Activated naive CD4-positive, alpha-beta T cell treated with anti-CD3 and anti-CD28 coated beads, Interleukin-2, amount 50 U/mL, for 24 hours (primary cell): ENCODE data around the gene EXOSC5.
"Not testable (repeated sequence)": the region's sequence is repeated elsewhere in the genome, so short reads cannot be mapped to it uniquely, and the experiment has no call there.

Experiments
- H3K27ac Mint-ChIP-seq: one replicate; pipeline ENCODE4 v1.8.0; 2021; ENCODE audit warnings: mild to moderate bottlenecking, mixed read lengths
- H3K27me3 Mint-ChIP-seq: one replicate; pipeline ENCODE4 v1.8.0; 2021; ENCODE audit warnings: mixed read lengths
- H3K36me3 Mint-ChIP-seq: one replicate; pipeline ENCODE4 v1.8.0; 2021; ENCODE audit warnings: mixed read lengths
- H3K4me1 Mint-ChIP-seq: one replicate; pipeline ENCODE4 v1.8.0; 2021; ENCODE audit warnings: mixed read lengths
- H3K4me3 Mint-ChIP-seq: one replicate; pipeline ENCODE4 v1.8.0; 2021; ENCODE audit warnings: mild to moderate bottlenecking, mixed read lengths
- H3K9me3 Mint-ChIP-seq: one replicate; pipeline ENCODE4 v1.8.0; 2021; ENCODE audit warnings: mixed read lengths

The EXOSC5 gene

DNA sequence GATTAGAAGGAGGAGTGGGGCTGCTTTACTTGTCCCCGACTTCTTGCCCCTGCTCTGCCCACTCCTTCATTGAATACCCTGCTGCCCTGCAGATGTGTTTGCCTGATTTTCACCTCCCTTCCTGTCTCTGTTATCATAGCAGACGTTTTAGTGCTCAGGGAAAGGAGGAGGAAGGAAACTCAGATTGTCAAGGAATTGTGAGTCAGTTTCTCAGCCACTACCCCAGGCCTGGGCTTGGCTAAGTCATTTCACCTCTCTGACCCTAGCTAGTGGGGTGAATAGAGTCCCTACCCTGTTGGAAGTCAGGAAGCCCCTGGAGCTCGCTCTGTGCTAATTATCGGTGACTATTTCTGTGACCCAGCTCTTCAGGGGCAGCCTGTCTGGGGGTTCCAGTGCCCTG lies 4.3 kb upstream of the EXOSC5 start:
- H3K4me1 Mint-ChIP-seq = peaks cover 37% of the 10 kb centered on the region
- H3K9me3 Mint-ChIP-seq = no peaks in the 10 kb centered on the region
- no peak overlapping the region for H3K4me3 Mint-ChIP-seq
- no peaks in the 10 kb centered on the region for H3K27me3 Mint-ChIP-seq
- H3K36me3 Mint-ChIP-seq = peaks cover 1% of the 10 kb centered on the region
- H3K27ac Mint-ChIP-seq = no peak overlapping the region

DNA sequence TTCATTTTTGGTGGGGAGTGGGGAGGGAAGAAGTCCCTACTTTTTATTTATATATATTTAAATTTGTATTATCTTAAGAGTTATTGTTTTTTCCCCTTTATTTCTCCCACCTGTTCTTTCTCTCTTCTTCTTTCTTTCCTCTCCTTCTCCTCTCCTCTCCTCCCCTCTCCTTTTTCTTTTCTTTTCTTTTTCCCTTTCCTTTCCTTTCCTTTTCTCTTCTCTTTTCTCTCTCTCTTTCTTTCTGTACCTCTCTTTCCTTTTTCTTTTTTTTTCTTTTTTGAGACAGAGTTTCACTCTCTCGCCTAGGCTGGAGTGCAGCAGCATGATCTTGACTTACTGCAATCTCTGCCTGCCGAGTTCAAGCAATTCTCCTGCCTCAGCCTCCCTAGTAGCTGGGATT lies 2.4 kb upstream of the EXOSC5 start:
- Mint-ChIP-seq H3K4me1 (peaks cover 51% of the 10 kb centered on the region), H3K27ac (no peak overlapping the region), H3K4me3 (peak overlapping the region; percentile 69), H3K9me3 (no peaks in the 10 kb centered on the region), H3K36me3 (peaks cover 4% of the 10 kb centered on the region), H3K27me3 (no peaks in the 10 kb centered on the region)

DNA sequence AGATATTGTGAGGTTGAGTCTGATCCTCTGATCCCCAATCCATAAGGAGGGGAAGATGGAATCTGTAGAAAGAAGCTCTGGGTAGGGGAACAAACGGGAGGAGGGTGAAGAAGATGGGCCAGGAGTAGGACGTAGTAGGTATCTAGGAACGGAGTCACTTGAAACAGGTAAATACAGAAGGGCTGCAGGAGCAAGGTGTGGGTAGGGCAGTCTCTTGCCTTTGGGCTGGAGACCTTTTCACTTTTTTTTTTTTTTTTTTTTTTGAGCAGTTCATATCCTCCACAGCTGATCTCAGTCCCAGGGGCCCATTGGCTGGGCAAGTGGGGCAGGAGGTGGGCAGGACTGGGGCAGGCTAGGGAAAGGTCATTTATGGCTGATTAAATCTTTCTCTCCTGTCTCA lies 1.9 kb upstream of the EXOSC5 start:
- Mint-ChIP-seq H3K36me3 (peaks cover 4% of the 10 kb centered on the region), H3K4me3 (peak overlapping the region; percentile 99), H3K27me3 (no peaks in the 10 kb centered on the region), H3K4me1 (peaks cover 51% of the 10 kb centered on the region), H3K27ac (no peak overlapping the region), H3K9me3 (no peaks in the 10 kb centered on the region)

DNA sequence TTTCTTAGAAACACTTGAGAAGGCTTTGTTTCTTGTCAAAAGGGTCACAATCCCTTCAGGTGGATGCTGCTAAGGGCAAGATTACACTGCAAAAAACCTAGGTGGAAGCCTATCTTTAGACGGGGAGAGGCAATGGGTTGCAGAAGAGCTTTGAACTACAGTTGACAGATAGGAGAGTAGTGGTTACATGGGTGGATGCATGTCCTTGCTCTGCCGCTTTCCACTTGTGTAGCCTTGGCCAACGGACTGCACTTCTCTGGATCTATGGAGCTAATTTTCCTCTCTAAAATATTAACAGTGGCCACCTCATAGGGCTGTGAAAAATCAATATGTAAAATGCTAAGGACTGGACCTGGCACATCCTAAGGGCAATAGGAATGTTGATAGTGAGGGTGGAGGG lies 1.4 kb upstream of the EXOSC5 start:
- Mint-ChIP-seq H3K4me1 (peaks cover 50% of the 10 kb centered on the region), H3K27me3 (no peaks in the 10 kb centered on the region), H3K27ac (peak overlapping the region; percentile 99), H3K4me3 (peak overlapping the region; percentile 99), H3K36me3 (peaks cover 4% of the 10 kb centered on the region), H3K9me3 (no peaks in the 10 kb centered on the region)

DNA sequence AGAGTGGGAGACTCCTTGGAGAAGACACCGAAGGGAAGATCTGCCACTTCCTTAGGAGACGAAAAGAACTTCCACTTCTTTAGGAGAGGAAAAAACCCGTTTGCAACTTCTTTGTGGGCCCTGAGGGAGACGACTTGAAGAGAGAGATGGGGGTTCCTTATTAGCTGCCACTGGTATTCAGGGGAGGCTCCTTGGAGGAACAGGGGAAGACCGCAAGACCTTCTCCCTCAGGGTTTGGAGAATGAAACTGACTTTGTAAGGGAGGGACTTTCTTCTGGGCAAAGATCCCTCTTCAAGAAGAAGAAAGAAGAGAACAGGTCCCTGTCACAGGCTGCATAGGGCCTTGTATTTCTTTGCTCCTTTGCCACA lies 875 bp upstream of the EXOSC5 start:
- H3K4me3 Mint-ChIP-seq = peak overlapping the region; percentile 99

DNA sequence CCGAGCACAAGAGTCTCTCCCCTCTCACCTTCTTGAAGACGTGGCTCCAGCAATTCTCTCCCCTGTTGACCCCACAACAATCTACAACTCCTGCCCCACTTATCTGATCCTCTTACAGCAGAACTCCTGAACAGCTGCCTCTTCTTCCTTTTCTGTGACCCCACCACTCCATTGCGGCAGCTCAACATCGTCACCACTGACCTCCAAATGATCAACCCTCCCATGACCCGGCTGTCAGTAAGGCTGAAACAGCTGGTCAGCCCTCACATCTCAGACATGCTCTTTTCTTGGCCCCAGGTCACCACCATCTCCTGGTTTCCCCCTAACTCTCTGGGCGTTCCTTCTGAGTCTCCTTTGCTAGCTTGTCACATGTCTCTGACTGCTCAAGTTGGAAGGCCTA lies 1.8 kb downstream of the EXOSC5 start:
- Mint-ChIP-seq H3K27me3 (no peaks in the 10 kb centered on the region), H3K4me1 (peaks cover 36% of the 10 kb centered on the region), H3K27ac (no peak overlapping the region), H3K9me3 (no peaks in the 10 kb centered on the region), H3K36me3 (peaks cover 4% of the 10 kb centered on the region), H3K4me3 (peak overlapping the region; percentile 99)

More for the DNA sequence above, 875 bp upstream of the EXOSC5 start:
- Mint-ChIP-seq H3K9me3 (no peaks in the 10 kb centered on the region), H3K27me3 (no peaks in the 10 kb centered on the region), H3K4me1 (peaks cover 48% of the 10 kb centered on the region), H3K36me3 (peaks cover 4% of the 10 kb centered on the region), H3K27ac (peak overlapping the region; percentile 99)

DNA sequence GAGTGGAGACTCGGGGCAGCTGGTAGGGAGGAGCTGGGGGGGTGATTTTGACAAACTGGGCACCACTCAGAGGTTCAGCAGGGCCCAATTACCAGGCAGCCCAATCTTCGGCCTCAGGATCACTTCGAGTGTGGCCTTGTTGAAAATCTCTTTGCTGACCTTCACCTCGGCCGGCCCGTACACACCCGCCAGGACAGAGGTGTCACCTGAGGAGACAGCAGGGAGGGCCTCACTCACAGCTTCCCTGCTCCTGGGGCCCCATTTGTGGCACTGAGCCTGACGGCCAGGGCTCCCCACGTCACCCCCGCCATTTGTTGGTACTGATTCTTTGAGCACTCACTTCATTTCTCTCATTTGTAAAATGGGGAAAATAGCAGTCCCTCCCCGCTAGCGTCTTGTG lies 4.4 kb downstream of the EXOSC5 start:
- H3K4me3 Mint-ChIP-seq = no peak overlapping the region
- peaks cover 6% of the 10 kb centered on the region for H3K36me3 Mint-ChIP-seq
- H3K27ac Mint-ChIP-seq = no peak overlapping the region
- H3K9me3 Mint-ChIP-seq = no peaks in the 10 kb centered on the region
- H3K4me1 Mint-ChIP-seq = peaks cover 17% of the 10 kb centered on the region
- H3K27me3 Mint-ChIP-seq = no peaks in the 10 kb centered on the region

DNA sequence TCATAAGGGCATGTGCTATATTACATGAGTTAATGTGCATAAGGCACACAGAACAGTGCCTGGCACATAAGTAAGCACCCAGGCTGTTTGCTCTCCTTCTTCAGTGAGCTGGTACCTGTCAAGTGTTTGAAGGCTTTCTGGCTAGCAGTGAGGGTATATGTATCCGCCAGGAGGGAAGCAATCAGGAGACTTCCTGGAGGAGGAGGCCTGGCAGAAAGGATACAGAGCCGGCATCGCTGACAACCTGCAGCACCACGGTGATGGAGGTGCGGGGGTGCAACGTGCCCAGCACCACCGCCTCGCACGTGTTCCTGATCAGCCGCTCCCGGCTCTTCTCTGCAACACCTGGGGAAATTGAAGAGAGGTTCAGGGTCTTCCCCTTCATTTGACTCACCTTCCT lies 5.5 kb downstream of the EXOSC5 start:
- no peaks in the 10 kb centered on the region for H3K9me3 Mint-ChIP-seq
- no peak overlapping the region for H3K4me3 Mint-ChIP-seq

DNA sequence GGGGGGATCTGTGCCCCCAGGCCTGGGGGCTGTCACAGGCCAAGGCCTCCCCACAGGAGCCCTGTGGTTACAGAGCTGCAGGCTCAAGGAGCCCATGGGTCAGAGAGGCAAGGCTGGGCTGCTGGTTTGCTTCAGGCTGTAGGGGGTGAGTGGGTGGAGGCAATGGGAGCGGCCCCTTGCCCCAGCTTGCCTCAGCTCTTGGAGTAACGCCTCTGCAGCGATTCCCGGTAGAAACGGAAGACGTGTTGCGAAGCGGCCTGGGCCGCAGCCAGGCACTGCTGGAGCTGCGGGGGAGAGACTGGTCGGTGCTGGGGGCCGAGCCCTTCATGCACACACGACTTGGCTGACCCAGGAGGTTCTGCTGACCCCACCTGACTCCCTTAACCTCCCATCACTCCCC lies 10.7 kb downstream of the EXOSC5 start:
- Mint-ChIP-seq H3K9me3 (no peaks in the 10 kb centered on the region), H3K4me1 (no peaks in the 10 kb centered on the region), H3K27ac (no peak overlapping the region), H3K27me3 (no peaks in the 10 kb centered on the region), H3K4me3 (no peak overlapping the region), H3K36me3 (peaks cover 7% of the 10 kb centered on the region)

More for the DNA sequence above, 5.5 kb downstream of the EXOSC5 start:
- Mint-ChIP-seq H3K27me3 (no peaks in the 10 kb centered on the region), H3K36me3 (peaks cover 6% of the 10 kb centered on the region), H3K4me1 (peaks cover 15% of the 10 kb centered on the region), H3K27ac (no peak overlapping the region)

DNA sequence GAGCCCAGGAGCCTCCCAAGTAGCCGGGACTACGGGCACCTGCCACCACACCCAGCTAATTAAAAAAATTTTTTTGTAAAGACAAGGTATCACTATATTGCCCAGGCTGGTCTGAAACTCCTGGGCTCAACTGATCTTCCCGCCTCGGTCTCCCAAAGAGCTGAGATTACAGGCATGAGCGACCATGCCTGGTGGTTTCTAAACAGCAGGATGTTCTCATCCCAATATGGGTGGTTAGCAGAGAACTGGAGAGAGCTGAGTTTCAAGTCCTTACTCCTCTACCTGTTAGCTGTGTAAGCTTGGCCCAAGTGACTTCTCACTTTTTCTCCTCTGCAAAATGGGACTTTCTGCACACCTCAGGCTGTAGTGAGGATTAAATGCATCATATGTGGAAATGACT lies 12.8 kb downstream of the EXOSC5 start:
- Mint-ChIP-seq H3K36me3 (peaks cover 7% of the 10 kb centered on the region), H3K27me3 (no peaks in the 10 kb centered on the region), H3K4me1 (no peaks in the 10 kb centered on the region), H3K27ac (no peak overlapping the region), H3K9me3 (no peaks in the 10 kb centered on the region), H3K4me3 (no peak overlapping the region)

DNA sequence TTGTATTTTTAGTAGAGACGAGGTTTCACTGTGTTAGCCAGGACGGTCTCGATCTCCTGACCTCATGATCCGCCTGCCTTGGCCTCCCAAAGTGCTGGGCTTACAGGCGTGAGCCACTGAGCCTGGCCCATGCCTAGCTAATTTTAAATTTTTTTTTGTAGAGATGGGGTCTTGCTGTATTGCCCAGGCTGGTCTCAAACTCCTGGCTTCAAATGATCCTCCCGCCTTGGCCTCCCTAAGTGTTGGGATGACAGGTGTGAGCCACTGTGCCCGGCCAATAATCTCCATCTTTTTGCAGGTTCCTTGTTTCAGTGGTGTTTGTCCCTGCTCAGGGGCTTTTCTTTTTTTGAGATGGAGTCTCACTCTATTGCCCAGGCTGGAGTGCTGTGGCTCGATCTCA lies 15.6 kb downstream of the EXOSC5 start:
- H3K27ac Mint-ChIP-seq, H3K27me3 Mint-ChIP-seq, H3K9me3 Mint-ChIP-seq, H3K4me3 Mint-ChIP-seq, H3K36me3 Mint-ChIP-seq: not testable (repeated sequence)
- H3K4me1 Mint-ChIP-seq = peaks cover 14% of the 10 kb centered on the region

DNA sequence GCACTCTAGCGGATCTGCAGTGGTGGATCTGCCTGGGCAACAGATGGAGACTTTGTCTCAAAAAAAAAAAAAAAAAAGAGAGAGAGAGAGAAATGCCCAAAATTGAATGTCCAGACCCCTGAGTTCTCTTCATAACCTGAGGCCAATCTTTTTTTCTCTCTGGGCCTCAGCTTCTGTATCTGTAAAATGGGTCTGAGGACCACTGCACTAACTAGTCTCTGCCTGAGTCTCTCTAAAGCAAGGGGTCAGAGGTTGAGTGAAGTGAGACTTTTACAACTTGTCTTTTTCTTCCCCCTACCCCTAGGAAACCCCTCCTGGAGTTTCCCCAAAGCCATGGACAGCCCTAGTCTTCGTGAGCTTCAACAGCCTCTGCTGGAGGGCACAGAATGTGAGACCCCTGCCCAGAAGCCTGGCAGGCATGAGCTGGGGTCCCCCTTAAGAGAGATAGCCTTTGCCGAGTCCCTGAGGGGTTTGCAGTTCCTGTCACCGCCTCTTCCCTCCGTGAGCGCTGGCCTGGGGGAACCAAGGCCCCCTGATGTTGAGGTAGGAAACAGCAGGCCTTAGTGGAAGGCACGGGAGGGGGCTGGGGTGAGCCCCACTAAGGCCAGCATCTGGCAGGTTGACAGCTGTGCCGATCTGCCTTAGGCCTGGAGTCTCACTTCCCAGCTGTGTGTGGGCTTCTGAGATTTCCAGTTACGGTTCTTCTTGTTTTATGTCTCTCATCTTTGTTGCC lies 19.0 kb downstream of the EXOSC5 start:
- peaks cover 19% of the 10 kb centered on the region for H3K4me1 Mint-ChIP-seq
- no peak overlapping the region for H3K27ac Mint-ChIP-seq

DNA sequence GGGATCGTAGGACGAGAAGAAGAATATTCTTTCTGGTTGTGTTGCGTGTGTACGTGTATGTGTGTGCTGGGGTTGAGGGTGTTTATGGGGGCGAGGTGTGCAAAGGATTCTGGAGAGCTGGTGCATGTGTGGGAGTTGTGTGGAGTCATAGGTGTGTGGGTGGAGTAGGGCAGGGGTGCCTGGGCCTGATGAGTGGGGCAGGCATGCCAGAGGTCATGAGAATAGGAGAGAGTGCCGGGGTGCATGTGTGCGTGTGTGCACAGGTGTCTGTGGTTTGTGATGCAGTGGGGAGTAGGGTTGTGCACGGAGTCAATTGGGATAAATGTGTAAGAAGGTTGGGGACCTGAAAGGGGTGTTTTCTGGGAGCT lies 20.2 kb downstream of the EXOSC5 start:
- peak overlapping the region; percentile 78 for H3K27ac Mint-ChIP-seq

More for the DNA sequence above, 19.0 kb downstream of the EXOSC5 start:
- no peaks in the 10 kb centered on the region for H3K27me3 Mint-ChIP-seq
- peak overlapping the region; percentile 3 for H3K4me3 Mint-ChIP-seq
- H3K36me3 Mint-ChIP-seq = peaks cover 1% of the 10 kb centered on the region
- H3K9me3 Mint-ChIP-seq = no peaks in the 10 kb centered on the region

DNA sequence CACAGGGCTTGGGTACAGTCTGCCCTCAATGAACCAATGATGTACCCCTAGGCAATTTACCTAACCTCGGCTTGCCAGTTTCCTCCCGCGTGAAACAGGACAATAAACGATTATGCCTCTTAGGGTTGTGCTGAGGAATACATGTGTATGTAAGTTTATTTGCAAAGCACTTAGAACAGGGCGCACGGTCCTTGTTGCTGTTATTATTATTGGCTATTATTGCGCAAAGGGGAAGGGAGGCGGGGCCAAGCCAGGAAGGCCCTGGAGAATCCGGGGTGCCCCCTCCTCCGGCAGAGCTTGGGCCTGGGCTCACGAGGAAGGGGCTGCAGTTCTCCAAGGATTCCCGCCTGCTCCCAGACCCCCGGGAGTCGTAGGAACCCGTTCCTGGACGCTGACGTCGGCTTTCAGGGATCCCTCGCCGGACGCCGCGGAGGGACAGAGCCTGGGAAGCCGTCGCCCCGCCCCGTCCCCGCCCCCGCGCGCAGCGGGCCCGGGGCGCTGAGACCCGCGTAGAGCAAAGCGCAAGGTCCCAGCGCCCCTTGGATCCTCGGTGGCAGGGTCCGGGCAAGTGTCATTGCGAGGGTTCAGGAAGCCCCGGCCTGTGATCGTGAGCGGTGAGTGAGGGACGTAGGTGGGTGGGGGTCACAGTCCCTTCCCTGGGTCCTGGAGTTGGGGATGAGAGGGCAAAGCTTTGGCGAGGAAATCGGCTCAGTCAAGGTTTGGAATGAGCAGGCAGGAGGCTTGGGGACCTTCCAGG lies 20.7 kb downstream of the EXOSC5 start, which contains the start of gene TMEM91:
TSS of gene TMEM91 (plus strand) at position 293 of the 757 bp plus-strand sequence. CDS start 1,777 bp downstream, outside the sequence.
- peak within 1 kb of the TSS; percentile 78 for H3K27ac Mint-ChIP-seq
- no peaks in the 10 kb centered on the region for H3K9me3 Mint-ChIP-seq
- H3K27me3 Mint-ChIP-seq = no peaks in the 10 kb centered on the region
- no peaks in the 10 kb centered on the region for H3K36me3 Mint-ChIP-seq
- peak within 1 kb of the TSS; percentile 75 for H3K4me3 Mint-ChIP-seq
- H3K4me1 Mint-ChIP-seq = peaks cover 19% of the 10 kb centered on the region

More for the DNA sequence above, 20.2 kb downstream of the EXOSC5 start:
- Mint-ChIP-seq H3K36me3 (no peaks in the 10 kb centered on the region), H3K4me1 (peaks cover 19% of the 10 kb centered on the region), H3K27me3 (no peaks in the 10 kb centered on the region), H3K9me3 (no peaks in the 10 kb centered on the region), H3K4me3 (peak overlapping the region; percentile 75)

DNA sequence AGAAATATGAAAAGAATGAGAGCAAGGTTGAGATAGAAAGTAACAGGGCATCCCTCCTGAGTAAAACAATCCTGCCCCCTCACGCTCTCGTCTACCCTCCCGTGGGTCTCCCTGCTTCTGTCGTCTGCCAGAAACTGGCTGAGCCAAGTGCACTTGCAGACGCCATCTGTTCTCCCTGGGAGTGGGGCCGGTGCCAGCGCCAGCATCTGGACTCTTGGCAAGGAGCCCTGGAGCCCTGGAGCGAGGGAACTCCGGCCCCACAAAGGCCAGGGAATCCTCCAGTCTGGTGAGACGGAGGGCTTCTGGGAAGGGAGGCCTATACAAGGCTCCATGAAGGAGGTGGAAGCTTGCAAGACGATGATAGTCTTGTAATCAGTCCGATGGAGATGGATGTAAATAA lies 23.2 kb downstream of the EXOSC5 start:
- no peaks in the 10 kb centered on the region for H3K27me3 Mint-ChIP-seq
- H3K4me1 Mint-ChIP-seq = peaks cover 19% of the 10 kb centered on the region
- H3K36me3 Mint-ChIP-seq = no peaks in the 10 kb centered on the region
- no peak overlapping the region for H3K4me3 Mint-ChIP-seq
- no peaks in the 10 kb centered on the region for H3K9me3 Mint-ChIP-seq
- no peak overlapping the region for H3K27ac Mint-ChIP-seq

DNA sequence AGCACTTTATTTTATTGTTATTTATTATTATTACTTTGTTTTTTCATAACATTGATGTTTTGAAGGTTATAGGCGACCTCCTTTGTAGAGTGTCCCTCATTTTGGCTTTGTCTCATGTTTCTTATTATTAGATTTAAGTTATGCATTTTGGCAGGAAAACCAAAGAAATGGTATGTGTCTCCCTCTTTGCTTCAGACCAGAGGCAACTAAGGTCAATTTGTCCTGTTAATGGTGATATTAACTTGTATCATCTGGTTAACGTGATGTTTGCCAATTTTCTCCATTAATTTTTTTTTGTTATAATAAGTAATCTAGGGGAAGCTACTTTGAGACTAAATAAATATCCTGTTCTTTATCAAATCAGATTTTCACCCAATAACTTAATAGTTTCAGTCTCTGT lies 24.7 kb downstream of the EXOSC5 start:
- Mint-ChIP-seq H3K27ac (no peak overlapping the region), H3K9me3 (no peaks in the 10 kb centered on the region), H3K4me3 (no peak overlapping the region), H3K36me3 (no peaks in the 10 kb centered on the region), H3K4me1 (peaks cover 15% of the 10 kb centered on the region), H3K27me3 (no peaks in the 10 kb centered on the region)
